ENCODE results near the gene ACADVL.

ACADVL gene

DNA sequence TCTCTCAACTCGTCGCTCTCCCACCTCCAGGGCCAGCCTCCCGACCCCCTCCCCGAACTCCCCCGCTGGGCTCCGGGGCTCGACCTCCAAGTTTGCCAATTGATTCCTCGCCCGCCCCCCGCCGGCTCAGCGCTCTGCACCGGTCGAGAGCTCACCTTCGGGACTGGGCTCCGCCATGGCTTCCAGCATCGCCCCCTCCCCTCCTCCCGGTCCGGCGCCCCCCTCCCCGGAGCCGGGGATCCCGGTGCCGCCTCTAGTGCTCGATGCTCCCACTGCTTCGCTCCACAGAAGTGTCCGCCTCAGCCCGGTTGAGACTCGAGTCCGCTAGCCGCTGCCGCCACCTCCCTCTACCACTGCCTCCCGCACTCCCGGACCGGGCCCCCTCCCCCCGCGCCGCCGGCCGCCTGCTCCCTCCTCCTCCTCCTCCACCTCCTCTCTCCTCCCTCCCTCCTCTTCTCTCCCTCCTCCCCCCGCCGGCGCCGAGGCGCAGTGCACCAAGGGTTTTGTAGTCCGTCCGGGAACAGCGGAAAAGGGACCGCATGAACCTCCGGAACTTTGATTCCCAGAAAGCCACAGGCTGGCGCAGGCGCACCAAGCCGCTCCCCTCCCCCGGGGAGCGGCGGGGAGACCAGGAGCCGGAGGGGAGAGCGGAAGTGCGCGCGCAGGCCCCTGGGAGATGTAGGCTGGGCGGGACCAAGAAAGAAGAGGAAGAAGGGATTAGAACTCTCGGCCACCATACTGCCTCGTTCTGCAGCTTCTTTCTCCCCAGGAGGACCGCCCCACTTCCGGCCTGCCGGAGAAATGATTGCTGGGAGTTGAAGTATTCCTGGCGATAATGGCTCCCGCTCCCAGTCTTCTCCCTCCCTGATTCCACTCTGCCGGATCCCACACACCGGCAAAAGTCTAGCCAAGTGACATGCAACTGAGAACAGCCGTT is 19.6 kb downstream of the ACADVL start, which contains the start of gene PHF23:
Gene PHF23 (minus strand): TSS at position 367 of the 937 bp plus-strand sequence. CDS start 178 bp downstream, at position 189.
- no peak for TF ChIP-seq EZH2phosphoT487 (IDR thresholded peaks at IDR 0.05; ENCODE audit: borderline replicate concordance, low read length)
- TF ChIP-seq, protein P1, sequence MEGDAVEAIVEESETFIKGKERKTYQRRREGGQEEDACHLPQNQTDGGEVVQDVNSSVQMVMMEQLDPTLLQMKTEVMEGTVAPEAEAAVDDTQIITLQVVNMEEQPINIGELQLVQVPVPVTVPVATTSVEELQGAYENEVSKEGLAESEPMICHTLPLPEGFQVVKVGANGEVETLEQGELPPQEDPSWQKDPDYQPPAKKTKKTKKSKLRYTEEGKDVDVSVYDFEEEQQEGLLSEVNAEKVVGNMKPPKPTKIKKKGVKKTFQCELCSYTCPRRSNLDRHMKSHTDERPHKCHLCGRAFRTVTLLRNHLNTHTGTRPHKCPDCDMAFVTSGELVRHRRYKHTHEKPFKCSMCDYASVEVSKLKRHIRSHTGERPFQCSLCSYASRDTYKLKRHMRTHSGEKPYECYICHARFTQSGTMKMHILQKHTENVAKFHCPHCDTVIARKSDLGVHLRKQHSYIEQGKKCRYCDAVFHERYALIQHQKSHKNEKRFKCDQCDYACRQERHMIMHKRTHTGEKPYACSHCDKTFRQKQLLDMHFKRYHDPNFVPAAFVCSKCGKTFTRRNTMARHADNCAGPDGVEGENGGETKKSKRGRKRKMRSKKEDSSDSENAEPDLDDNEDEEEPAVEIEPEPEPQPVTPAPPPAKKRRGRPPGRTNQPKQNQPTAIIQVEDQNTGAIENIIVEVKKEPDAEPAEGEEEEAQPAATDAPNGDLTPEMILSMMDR (IDR thresholded peaks at IDR 0.05; ENCODE audit: low read depth, low read length, poor library complexity, severe bottlenecking), result no peak
- Histone ChIP-seq H3K79me2 (ENCODE audit: control insufficient read depth, low read length) (peaks cover 63% of the 10 kb centered on the region), H3K4me3 (ENCODE audit: low read length) (peak within 1 kb of the TSS; percentile 100), H3K4me2 (ENCODE audit: low read length) (peak within 1 kb of the TSS; percentile 97), H3F3A (ENCODE audit: control insufficient read depth, insufficient read depth) (peaks cover 52% of the 10 kb centered on the region), H4K20me1 (ENCODE audit: control insufficient read depth, insufficient read depth, low read depth, low read length) (peaks cover 8% of the 10 kb centered on the region; the same call in 1 of the 2 replicates), H3K9me3 (ENCODE audit: control insufficient read depth, insufficient read depth, low read length) (no peaks in the 10 kb centered on the region), H3K27ac (ENCODE audit: low read depth, low read length) (peak within 1 kb of the TSS; percentile 84), H3K27me3 (ENCODE audit: control insufficient read depth, low read length) (no peaks in the 10 kb centered on the region), H3K4me1 (ENCODE audit: control insufficient read depth, low read length) (peaks cover 60% of the 10 kb centered on the region), H3K9me2 (replicated peaks; ENCODE audit: control insufficient read depth, low read length) (no peaks in the 10 kb centered on the region), H3K36me3 (ENCODE audit: control insufficient read depth, low read length) (peaks cover 67% of the 10 kb centered on the region)

DNA sequence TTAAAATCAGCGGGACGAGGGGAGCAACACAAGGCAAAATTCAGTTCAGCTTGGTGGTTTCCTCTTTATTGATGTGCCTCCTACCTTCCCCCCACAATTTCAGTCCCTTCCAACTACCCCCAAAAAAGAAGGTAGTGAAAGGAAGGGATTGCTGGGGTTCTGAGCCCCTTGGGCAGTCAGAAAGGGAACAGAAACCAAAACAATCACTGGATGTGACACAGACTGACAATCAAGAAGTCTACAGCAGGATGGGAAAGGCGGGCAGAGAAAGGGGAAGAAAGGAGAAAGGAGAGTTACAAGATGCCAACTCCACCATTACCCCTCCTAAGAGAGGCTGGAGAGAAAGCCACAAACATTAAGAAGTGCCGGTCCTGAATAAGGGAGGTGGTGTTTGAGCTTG is 20.6 kb downstream of the ACADVL start:
- Histone ChIP-seq H3F3A (ENCODE audit: control insufficient read depth, insufficient read depth) (peaks cover 49% of the 10 kb centered on the region), H3K4me2 (ENCODE audit: low read length) (peak overlapping the region; percentile 97), H3K27ac (ENCODE audit: low read depth, low read length) (peak overlapping the region; percentile 78), H3K9me2 (replicated peaks; ENCODE audit: control insufficient read depth, low read length) (no peaks in the 10 kb centered on the region), H4K20me1 (ENCODE audit: control insufficient read depth, insufficient read depth, low read depth, low read length) (peaks cover 8% of the 10 kb centered on the region; the same call in 1 of the 2 replicates), H3K27me3 (ENCODE audit: control insufficient read depth, low read length) (no peaks in the 10 kb centered on the region), H3K4me1 (ENCODE audit: control insufficient read depth, low read length) (peaks cover 51% of the 10 kb centered on the region), H3K4me3 (ENCODE audit: low read length) (peak overlapping the region; percentile 100), H3K9me3 (ENCODE audit: control insufficient read depth, insufficient read depth, low read length) (no peaks in the 10 kb centered on the region), H3K36me3 (ENCODE audit: control insufficient read depth, low read length) (peaks cover 64% of the 10 kb centered on the region), H3K79me2 (ENCODE audit: control insufficient read depth, low read length) (peaks cover 60% of the 10 kb centered on the region)
- no peak for TF ChIP-seq EZH2phosphoT487 (IDR thresholded peaks at IDR 0.05; ENCODE audit: borderline replicate concordance, low read length)
- TF ChIP-seq, protein P1 (IDR thresholded peaks at IDR 0.05; ENCODE audit: low read depth, low read length, poor library complexity, severe bottlenecking), result no peak

DNA sequence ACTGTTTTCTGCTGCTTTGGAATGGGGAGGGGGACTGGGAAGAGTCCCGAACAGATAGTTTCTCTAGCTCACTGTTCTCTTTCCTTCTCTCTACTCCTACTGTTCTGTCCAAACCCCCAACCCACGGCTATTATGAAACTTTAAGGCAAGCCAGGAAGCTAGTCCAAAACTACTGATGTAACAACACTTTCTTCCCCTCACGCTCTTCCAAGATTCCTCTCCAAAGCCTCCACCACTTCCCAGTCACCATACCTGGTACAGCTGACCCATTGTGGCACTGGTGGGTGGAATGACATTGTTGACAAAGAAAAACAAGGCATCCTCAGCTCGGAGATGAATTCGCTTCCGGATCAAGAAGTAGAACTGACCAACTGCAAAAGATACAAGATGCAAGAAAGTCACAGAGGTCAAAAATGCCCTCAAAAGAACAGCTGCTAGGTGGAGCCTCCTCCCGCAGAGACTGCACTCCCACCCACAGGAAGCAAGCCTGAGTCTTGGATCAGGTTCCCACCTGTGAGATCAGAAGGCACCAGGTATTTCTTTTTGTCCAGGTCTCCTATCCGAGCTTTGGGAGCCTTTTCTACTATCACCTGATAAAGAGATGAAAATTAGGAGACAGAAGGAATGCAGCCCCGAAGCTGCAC is 21.5 kb downstream of the ACADVL start:
- Histone ChIP-seq H4K20me1 (ENCODE audit: control insufficient read depth, insufficient read depth, low read depth, low read length) (peaks cover 8% of the 10 kb centered on the region; the same call in 1 of the 2 replicates), H3F3A (ENCODE audit: control insufficient read depth, insufficient read depth) (peaks cover 49% of the 10 kb centered on the region), H3K4me2 (ENCODE audit: low read length) (peak overlapping the region; percentile 97)

More for the DNA sequence above, 21.5 kb downstream of the ACADVL start:
- H3K79me2 ChIP-seq (ENCODE audit: control insufficient read depth, low read length), result peaks cover 55% of the 10 kb centered on the region
- no peaks in the 10 kb centered on the region for H3K27me3 ChIP-seq (ENCODE audit: control insufficient read depth, low read length)
- no peaks in the 10 kb centered on the region for H3K9me3 ChIP-seq (ENCODE audit: control insufficient read depth, insufficient read depth, low read length)
- peak overlapping the region; percentile 78 for H3K27ac ChIP-seq (ENCODE audit: low read depth, low read length)
- no peaks in the 10 kb centered on the region for H3K9me2 ChIP-seq (replicated peaks; ENCODE audit: control insufficient read depth, low read length)
- TF ChIP-seq, protein P1 (IDR thresholded peaks at IDR 0.05; ENCODE audit: low read depth, low read length, poor library complexity, severe bottlenecking), result no peak
- H3K4me1 ChIP-seq (ENCODE audit: control insufficient read depth, low read length), result peaks cover 42% of the 10 kb centered on the region
- peak overlapping the region; percentile 100 for H3K4me3 ChIP-seq (ENCODE audit: low read length)
- peaks cover 61% of the 10 kb centered on the region for H3K36me3 ChIP-seq (ENCODE audit: control insufficient read depth, low read length)

Data from DOHH2 (cell line).